C4-2B (cell line): ENCODE data around the gene CCT5.

Experiments used
- ZFX ChIP-seq: fragments of 450-650 bp; IDR thresholded peaks from 2 replicates; pipeline ENCODE4 v1.6.1; 2017
- TF ChIP-seq, protein P1 (sequence below): fragments of 450-650 bp; conservative IDR thresholded peaks from 2 replicates; pipeline ENCODE4 v1.5.1; 2017; ENCODE audit warnings: mild to moderate bottlenecking

DNA sequence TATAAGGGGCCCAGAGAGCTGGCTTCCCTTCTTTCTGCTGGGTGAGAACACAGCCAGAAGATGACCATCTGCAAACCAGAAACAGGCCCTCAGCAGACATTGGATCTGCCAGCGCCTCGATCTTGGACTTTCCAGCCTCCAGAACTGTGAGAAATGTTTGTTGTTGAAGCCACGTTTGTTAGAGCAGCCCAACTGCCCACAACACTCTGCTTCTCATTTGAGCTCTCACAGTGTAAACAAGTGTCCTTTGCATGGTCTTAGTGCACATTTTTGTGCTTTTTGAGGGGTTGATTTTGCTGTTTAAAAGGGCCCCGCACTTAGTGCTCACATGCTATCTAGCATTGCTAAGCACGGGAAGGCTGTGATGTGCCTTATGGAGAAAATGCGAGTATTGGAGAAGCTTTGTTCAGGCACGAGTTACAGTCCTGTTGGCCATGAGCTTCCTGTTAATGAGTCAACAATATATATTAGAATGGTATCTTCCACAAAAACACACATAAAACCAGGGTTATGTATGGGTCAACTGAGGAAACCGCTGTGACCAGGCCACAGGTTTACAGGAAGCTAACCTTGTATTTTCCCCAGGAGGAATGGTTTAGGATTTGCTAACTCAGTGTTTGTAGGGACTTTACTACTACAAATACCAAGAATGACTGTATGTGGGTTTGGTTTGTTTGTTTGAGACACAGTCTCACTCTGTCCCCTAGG is 45.7 kb downstream of the CCT5 start:
- TF ChIP-seq, protein P1, sequence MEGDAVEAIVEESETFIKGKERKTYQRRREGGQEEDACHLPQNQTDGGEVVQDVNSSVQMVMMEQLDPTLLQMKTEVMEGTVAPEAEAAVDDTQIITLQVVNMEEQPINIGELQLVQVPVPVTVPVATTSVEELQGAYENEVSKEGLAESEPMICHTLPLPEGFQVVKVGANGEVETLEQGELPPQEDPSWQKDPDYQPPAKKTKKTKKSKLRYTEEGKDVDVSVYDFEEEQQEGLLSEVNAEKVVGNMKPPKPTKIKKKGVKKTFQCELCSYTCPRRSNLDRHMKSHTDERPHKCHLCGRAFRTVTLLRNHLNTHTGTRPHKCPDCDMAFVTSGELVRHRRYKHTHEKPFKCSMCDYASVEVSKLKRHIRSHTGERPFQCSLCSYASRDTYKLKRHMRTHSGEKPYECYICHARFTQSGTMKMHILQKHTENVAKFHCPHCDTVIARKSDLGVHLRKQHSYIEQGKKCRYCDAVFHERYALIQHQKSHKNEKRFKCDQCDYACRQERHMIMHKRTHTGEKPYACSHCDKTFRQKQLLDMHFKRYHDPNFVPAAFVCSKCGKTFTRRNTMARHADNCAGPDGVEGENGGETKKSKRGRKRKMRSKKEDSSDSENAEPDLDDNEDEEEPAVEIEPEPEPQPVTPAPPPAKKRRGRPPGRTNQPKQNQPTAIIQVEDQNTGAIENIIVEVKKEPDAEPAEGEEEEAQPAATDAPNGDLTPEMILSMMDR: no peak
- no peak for TF ChIP-seq ZFX
